HG03432 (cell line): ENCODE results near the gene KCNT1.

Experiments used
- ATAC-seq: cut with Tn5 transposase; IDR thresholded peaks from one replicate; pipeline ENCODE4 v1.9.1; 2021; ENCODE audit warnings: mild to moderate bottlenecking, moderate library complexity; ENCODE audit not compliant: unreplicated experiment

KCNT1 gene

GRCh38 chr9:135698767-135699166 is 3.2 kb upstream of the KCNT1 start:
- ATAC-seq, result no peak

GRCh38 chr9:135699440-135699839 is 2.5 kb upstream of the KCNT1 start, which contains the start of gene SOHLH1:
Gene SOHLH1, minus strand, starts transcription at chr9:135699481. Its CDS starts 14 bp downstream, at chr9:135699467.
- ATAC-seq, result no peak

- ATAC-seq, result no peak
Measured at GRCh38 chr9:135700525-135700924, 1.5 kb upstream of the KCNT1 start.

GRCh38 chr9:135701067-135701958 is 672 bp upstream of the KCNT1 start:
- no peak for ATAC-seq

GRCh38 chr9:135703726-135704125 is 1.7 kb downstream of the KCNT1 start:
- no peak for ATAC-seq

GRCh38 chr9:135704483-135704882 is 2.5 kb downstream of the KCNT1 start:
- no peak for ATAC-seq

GRCh38 chr9:135705376-135705775 is 3.4 kb downstream of the KCNT1 start:
- ATAC-seq, result no peak

GRCh38 chr9:135706288-135706687 is 4.3 kb downstream of the KCNT1 start:
- ATAC-seq, result no peak

GRCh38 chr9:135707252-135708138 is 5.5 kb downstream of the KCNT1 start:
- no peak for ATAC-seq

- ATAC-seq, result no peak
Measured at GRCh38 chr9:135708164-135708563, 6.2 kb downstream of the KCNT1 start.

GRCh38 chr9:135711391-135711790 is 9.4 kb downstream of the KCNT1 start:
- no peak for ATAC-seq

- ATAC-seq, result no peak
Measured at GRCh38 chr9:135711881-135712280, 9.9 kb downstream of the KCNT1 start.

GRCh38 chr9:135712613-135713295 is 10.8 kb downstream of the KCNT1 start:
- ATAC-seq, result no peak

GRCh38 chr9:135714242-135715055 is 12.5 kb downstream of the KCNT1 start:
- ATAC-seq, result no peak

- no peak for ATAC-seq
Measured at GRCh38 chr9:135715056-135715595, 13.1 kb downstream of the KCNT1 start.

- no peak for ATAC-seq
Measured at GRCh38 chr9:135716045-135716444, 14.1 kb downstream of the KCNT1 start.

GRCh38 chr9:135717410-135717809 is 15.4 kb downstream of the KCNT1 start:
- ATAC-seq, result no peak

- ATAC-seq, result no peak
Measured at GRCh38 chr9:135718616-135719015, 16.6 kb downstream of the KCNT1 start.

- ATAC-seq, result no peak
Measured at GRCh38 chr9:135719472-135719871, 17.5 kb downstream of the KCNT1 start.

- no peak for ATAC-seq
Measured at GRCh38 chr9:135722365-135722764, 20.4 kb downstream of the KCNT1 start.
